ENCODE data around the gene PHYKPL. TPM values are rescaled to one million over a fixed set of nuclear protein-coding genes. Genes with fewer than 3 reads are reported as not detected.

The PHYKPL gene
- total and polyA plus RNA-seq, 4 donors, result 24.1 to 78.0 (median 51.3) TPM

DNA sequence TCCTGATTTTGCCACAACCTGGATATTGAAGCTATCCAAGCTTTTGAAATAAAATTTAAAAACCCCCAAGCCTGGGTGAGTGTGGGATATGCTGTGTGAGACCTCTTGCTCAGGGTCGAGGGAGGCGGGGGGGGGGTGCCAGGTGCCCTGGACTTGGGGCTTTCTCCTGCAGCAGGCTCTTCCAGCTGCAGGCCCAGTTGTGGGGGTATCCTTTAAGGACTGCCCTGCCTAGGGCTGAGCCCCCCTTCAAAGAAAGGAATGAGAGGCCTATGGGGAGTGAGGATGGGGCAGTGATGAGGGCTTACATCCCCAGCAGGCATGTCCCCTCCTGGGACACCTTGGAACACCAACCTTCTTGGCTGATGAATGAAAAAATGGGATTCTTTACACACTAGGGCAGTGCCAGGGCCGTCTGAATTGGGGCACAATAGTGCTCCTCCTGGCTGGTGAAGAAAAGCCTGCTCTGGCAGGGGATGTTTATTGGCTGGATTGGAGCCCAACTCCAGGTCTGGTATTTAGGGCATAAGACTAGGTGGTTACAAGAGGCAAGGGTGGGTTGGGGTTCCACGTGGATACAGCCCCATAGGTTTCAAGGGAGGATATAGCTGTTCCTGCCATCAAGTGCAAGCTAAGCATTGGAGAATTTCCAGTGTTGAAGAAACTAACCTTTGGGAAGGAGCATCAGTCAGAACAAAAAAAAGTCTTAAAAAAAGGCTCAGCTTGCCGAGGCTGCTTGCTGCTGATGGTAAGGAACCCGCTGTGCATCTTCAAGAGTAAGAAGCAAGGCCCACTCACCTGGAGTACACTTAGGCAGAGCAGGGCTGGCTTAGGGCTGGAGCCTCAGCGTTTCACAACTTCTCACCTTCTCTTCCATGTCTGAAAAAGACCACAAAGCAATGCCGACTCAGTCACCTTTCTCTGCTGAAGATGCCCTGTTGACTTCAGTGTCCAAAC lies 21.2 kb downstream of the PHYKPL start:
- 82% methylated on average over 7 of the region's 8 CpGs for whole genome bisulfite sequencing (ENCODE audit: insufficient coverage)
- DNase-seq (ENCODE audit: low read depth in 4 of 6, low spot score in 6 of 6), result no peak
- Histone ChIP-seq H3K4me3 (ENCODE audit: low read depth, low read length) (no peak overlapping the region), H3K4me1 (ENCODE audit: control insufficient read depth, insufficient read depth, low read length) (peaks cover 8% of the 10 kb centered on the region), H3K36me3 (ENCODE audit: control insufficient read depth, insufficient read depth, low read length) (peaks cover 94% of the 10 kb centered on the region), H3K9me3 (ENCODE audit: control insufficient read depth, insufficient read depth, low read length) (no peaks in the 10 kb centered on the region), H3K27me3 (ENCODE audit: control insufficient read depth, insufficient read depth, low read length) (no peaks in the 10 kb centered on the region), H3K27ac (ENCODE audit: low read depth, low read length) (no peak overlapping the region)

- H3K4me1 ChIP-seq (ENCODE audit: control insufficient read depth, insufficient read depth, low read length), result peaks cover 14% of the 10 kb centered on the region
- H3K36me3 ChIP-seq (ENCODE audit: control insufficient read depth, insufficient read depth, low read length), result peaks cover 92% of the 10 kb centered on the region
Measured at GRCh38 chr5:178210686-178211085, 21.9 kb downstream of the PHYKPL start.

GRCh38 chr5:178210073-178210535 lies 22.5 kb downstream of the PHYKPL start:
- Histone ChIP-seq H3K27me3 (ENCODE audit: control insufficient read depth, insufficient read depth, low read length) (no peaks in the 10 kb centered on the region), H3K36me3 (ENCODE audit: control insufficient read depth, insufficient read depth, low read length) (peaks cover 86% of the 10 kb centered on the region), H3K9me3 (ENCODE audit: control insufficient read depth, insufficient read depth, low read length) (no peaks in the 10 kb centered on the region), H3K4me1 (ENCODE audit: control insufficient read depth, insufficient read depth, low read length) (peaks cover 14% of the 10 kb centered on the region), H3K4me3 (ENCODE audit: low read depth, low read length) (no peak overlapping the region), H3K27ac (ENCODE audit: low read depth, low read length) (no peak overlapping the region)
- no peak for DNase-seq (ENCODE audit: low read depth in 4 of 6, low spot score in 6 of 6)
- 96% methylated on average over 18 of the region's 18 CpGs for WGBS (ENCODE audit: insufficient coverage)

More at GRCh38 chr5:178210686-178211085, 21.9 kb downstream of the PHYKPL start:
- no peak for DNase-seq (ENCODE audit: low read depth in 4 of 6, low spot score in 6 of 6)
- Histone ChIP-seq H3K27me3 (ENCODE audit: control insufficient read depth, insufficient read depth, low read length) (no peaks in the 10 kb centered on the region), H3K27ac (ENCODE audit: low read depth, low read length) (no peak overlapping the region), H3K9me3 (ENCODE audit: control insufficient read depth, insufficient read depth, low read length) (no peaks in the 10 kb centered on the region), H3K4me3 (ENCODE audit: low read depth, low read length) (no peak overlapping the region)
- no CpG with 5 or more reads among the region's 5 CpGs for WGBS (ENCODE audit: insufficient coverage)

GRCh38 chr5:178209334-178210072 lies 23.1 kb downstream of the PHYKPL start:
- Histone ChIP-seq H3K4me1 (ENCODE audit: control insufficient read depth, insufficient read depth, low read length) (peaks cover 14% of the 10 kb centered on the region), H3K27me3 (ENCODE audit: control insufficient read depth, insufficient read depth, low read length) (no peaks in the 10 kb centered on the region), H3K27ac (ENCODE audit: low read depth, low read length) (no peak overlapping the region), H3K9me3 (ENCODE audit: control insufficient read depth, insufficient read depth, low read length) (no peaks in the 10 kb centered on the region), H3K36me3 (ENCODE audit: control insufficient read depth, insufficient read depth, low read length) (peaks cover 80% of the 10 kb centered on the region), H3K4me3 (ENCODE audit: low read depth, low read length) (no peak overlapping the region)
- WGBS (ENCODE audit: insufficient coverage), result 92% methylated on average over 8 of the region's 8 CpGs
- DNase-seq (ENCODE audit: low read depth in 4 of 6, low spot score in 6 of 6), result no peak

DNA sequence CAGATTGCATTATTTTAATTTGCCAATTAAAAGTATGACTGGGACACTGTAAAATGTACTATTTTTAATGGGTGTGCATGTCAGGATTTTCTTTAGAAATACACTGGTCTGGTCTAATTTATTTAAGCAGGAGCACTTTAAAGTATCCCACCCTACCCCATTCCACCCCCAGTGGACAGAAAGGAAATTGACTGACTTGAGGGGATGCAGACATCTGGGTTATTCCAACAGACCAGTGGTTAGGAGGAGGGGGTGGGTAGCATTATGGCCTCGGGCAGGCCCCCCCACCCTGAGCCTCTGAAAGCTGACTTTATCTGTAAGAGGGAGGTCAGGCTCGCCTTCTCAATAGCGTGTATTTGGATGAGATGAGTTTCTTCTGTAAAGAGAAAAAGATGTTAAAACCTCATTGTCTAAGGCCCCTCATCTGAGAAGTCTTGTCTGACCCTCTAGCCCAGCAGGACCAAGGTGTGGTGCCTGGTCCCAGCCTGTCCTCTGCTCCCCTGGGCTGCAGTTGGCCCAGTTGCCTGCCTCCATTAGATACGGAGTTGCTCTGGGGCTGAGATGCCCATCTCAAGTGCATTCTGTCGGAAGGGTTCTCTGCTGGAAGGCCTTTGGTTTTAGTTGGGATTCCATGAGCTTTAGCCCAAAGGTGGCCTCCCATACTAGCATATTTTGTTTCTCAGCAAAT lies 23.9 kb downstream of the PHYKPL start:
- Histone ChIP-seq H3K9me3 (ENCODE audit: control insufficient read depth, insufficient read depth, low read length) (no peaks in the 10 kb centered on the region), H3K4me3 (ENCODE audit: low read depth, low read length) (no peak overlapping the region), H3K27me3 (ENCODE audit: control insufficient read depth, insufficient read depth, low read length) (no peaks in the 10 kb centered on the region), H3K36me3 (ENCODE audit: control insufficient read depth, insufficient read depth, low read length) (peaks cover 72% of the 10 kb centered on the region), H3K4me1 (ENCODE audit: control insufficient read depth, insufficient read depth, low read length) (peaks cover 18% of the 10 kb centered on the region), H3K27ac (ENCODE audit: low read depth, low read length) (no peak overlapping the region)
- 95% methylated on average over 3 of the region's 5 CpGs for WGBS (ENCODE audit: insufficient coverage)
- DNase-seq (ENCODE audit: low read depth in 4 of 6, low spot score in 6 of 6), result no peak

DNA sequence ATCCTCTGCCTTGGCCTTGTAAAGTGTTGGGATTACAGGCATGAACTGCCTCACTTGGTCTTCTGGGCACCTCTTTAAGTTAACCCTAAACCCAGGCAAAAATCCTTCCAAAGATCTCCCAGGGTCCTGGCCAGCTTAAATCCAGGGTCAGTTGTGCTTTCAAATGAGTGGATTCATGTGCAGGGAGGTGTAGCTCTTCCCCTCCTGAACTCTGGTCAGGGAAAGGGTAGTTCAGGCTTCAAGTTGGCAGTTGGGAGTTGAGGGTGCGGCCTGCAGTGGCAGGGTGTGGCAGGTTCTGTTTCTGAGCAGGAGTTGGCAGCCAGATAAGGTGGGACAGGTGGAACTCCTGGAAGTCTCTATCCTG lies 24.7 kb downstream of the PHYKPL start:
- peaks cover 65% of the 10 kb centered on the region for H3K36me3 ChIP-seq (ENCODE audit: control insufficient read depth, insufficient read depth, low read length)
- WGBS (ENCODE audit: insufficient coverage), result 92% methylated on average over 1 of the region's 1 CpG
- H3K4me3 ChIP-seq (ENCODE audit: low read depth, low read length), result no peak overlapping the region
- H3K27ac ChIP-seq (ENCODE audit: low read depth, low read length), result no peak overlapping the region
- no peaks in the 10 kb centered on the region for H3K27me3 ChIP-seq (ENCODE audit: control insufficient read depth, insufficient read depth, low read length)
- H3K9me3 ChIP-seq (ENCODE audit: control insufficient read depth, insufficient read depth, low read length), result no peaks in the 10 kb centered on the region
- peaks cover 20% of the 10 kb centered on the region for H3K4me1 ChIP-seq (ENCODE audit: control insufficient read depth, insufficient read depth, low read length)
- DNase-seq (ENCODE audit: low read depth in 4 of 6, low spot score in 6 of 6), result no peak

- Histone ChIP-seq H3K27me3 (ENCODE audit: control insufficient read depth, insufficient read depth, low read length) (no peaks in the 10 kb centered on the region), H3K4me1 (ENCODE audit: control insufficient read depth, insufficient read depth, low read length) (peaks cover 20% of the 10 kb centered on the region), H3K4me3 (ENCODE audit: low read depth, low read length) (no peak overlapping the region), H3K36me3 (ENCODE audit: control insufficient read depth, insufficient read depth, low read length) (peaks cover 59% of the 10 kb centered on the region), H3K9me3 (ENCODE audit: control insufficient read depth, insufficient read depth, low read length) (no peaks in the 10 kb centered on the region), H3K27ac (ENCODE audit: low read depth, low read length) (no peak overlapping the region)
- DNase-seq (ENCODE audit: low read depth in 4 of 6, low spot score in 6 of 6), result no peak
- WGBS (ENCODE audit: insufficient coverage), result 55% methylated on average over 5 of the region's 5 CpGs
Measured at GRCh38 chr5:178207183-178207916, 25.3 kb downstream of the PHYKPL start.

GRCh38 chr5:178206166-178207101 lies 26.2 kb downstream of the PHYKPL start:
- Histone ChIP-seq H3K27ac (ENCODE audit: low read depth, low read length) (no peak overlapping the region), H3K4me1 (ENCODE audit: control insufficient read depth, insufficient read depth, low read length) (peaks cover 20% of the 10 kb centered on the region), H3K36me3 (ENCODE audit: control insufficient read depth, insufficient read depth, low read length) (peaks cover 50% of the 10 kb centered on the region), H3K9me3 (ENCODE audit: control insufficient read depth, insufficient read depth, low read length) (no peaks in the 10 kb centered on the region), H3K27me3 (ENCODE audit: control insufficient read depth, insufficient read depth, low read length) (no peaks in the 10 kb centered on the region), H3K4me3 (ENCODE audit: low read depth, low read length) (peak overlapping the region; percentile 75)
- 56% methylated on average over 9 of the region's 12 CpGs for WGBS (ENCODE audit: insufficient coverage)
- DNase-seq (ENCODE audit: low read depth in 4 of 6, low spot score in 6 of 6), result no peak

Measured in spinal cord (tissue), 10 donors.